C4-2B (cell line): ENCODE measurements around the gene SLC17A2.

ENCODE experiments used
- CTCF ChIP-seq: fragments of 450-650 bp; conservative IDR thresholded peaks from 2 replicates; pipeline ENCODE4 v1.5.1; 2017; ENCODE audit warnings: mild to moderate bottlenecking
- ZFX ChIP-seq: fragments of 450-650 bp; IDR thresholded peaks from 2 replicates; pipeline ENCODE4 v1.6.1; 2017

DNA sequence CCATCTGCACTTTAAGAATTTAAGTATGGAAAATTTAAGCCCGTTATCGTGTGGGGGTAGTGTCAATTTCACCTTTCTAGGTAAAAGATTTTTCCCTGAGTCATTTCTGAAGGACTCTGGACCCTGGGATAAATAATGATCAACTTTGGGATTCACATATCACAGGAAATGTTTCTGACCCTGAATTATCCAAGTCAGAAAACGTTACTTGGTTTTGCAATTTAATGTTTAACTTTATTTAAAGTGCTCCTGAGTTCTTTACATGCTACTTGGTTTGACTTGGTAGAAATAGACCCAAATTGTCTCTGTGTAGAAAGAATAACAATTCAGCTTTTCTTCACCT, 55.0 kb downstream of the SLC17A2 start:
- no peak for TF ChIP-seq CTCF
- no peak for TF ChIP-seq ZFX
